Muscle of back (tissue), 11 donors: ENCODE data around the gene ANTXR2. TPM values are rescaled to one million over a fixed set of nuclear protein-coding genes. Genes with fewer than 3 reads are reported as not detected.
A peak's percentile ranks its signal among the peaks of the same experiment; 100 is the strongest.

Source experiments
- DNase-seq, 3 donors: peaks; one replicate each; pipeline versions ENCODE4 v3.0.0 to v3.0.0-alpha.2; 2013
- polyA plus RNA-seq, 10 donors: library from polyadenylated mRNA; unstranded; fragments of 120-200 nt; gene quantifications; one replicate each; pipeline ENCODE4 v1.2.1, GENCODE V29; 2013; ENCODE audit not compliant: insufficient read length in 10 of 10

ANTXR2 gene
- polyA plus RNA-seq, 10 donors, result 95.8 to 126 (median 107) TPM

DNA sequence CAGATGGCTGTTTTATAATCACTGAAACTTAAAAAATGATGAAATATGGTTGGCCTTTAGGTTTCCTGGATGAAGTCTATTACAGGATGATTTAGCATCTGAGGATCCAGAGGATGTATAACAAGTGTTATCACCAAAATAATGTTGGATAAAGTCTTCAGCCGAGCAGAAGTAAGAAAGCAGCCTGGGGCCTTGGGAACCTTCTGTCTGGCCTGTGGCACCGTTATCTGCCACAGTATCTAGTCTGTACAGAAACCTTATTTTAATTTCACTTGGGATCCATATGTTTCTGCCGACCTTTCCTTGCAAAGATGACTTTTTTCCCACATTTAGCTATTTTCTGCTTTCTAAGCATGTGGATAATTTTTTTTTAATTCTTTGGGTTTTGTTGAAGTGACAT lies 20.5 kb upstream of the ANTXR2 start:
- no peak for DNase-seq

- DNase-seq, result no peak
These were observed 19.8 kb upstream of the ANTXR2 start for GRCh38 chr4:80092847-80093246.

DNA sequence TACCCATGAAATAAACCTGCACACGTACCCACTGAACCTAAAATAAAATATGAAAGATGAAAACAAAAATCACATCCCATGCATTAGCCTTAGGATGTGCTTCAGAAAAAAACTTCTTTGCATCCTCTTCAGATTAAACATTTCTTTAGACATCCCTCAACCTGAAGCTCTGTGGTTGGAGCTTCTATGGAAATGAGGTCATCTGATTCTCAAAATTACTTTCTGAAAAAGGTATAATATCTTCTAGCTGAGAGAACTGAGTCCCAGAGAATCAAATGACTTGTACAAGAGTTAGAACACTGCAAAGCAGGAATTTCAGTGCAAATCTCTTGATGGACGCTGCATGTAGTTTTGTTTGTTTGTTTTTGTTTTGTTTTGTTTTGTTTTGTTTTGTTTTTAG lies 19.1 kb upstream of the ANTXR2 start:
- DNase-seq, result no peak

DNA sequence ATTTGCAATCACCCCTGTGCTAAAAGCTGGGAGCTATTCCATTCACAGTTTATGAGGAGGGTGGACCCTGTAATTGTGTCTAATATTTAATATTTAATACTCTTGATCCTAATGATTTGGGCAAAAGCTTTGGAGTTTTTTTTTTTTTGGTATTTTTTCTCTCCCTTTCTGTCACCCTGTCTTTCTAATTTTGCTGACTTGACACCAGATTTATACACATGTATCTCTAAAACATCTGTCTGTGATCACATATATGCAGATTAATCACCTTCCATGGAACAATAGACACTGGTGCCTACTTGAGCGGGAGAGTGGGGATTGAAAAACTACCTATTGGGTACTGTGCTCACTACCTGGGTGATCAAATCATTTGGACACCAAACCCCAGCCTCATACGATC lies 18.7 kb upstream of the ANTXR2 start:
- DNase-seq, result no peak

GRCh38 chr4:80091184-80091583 lies 18.2 kb upstream of the ANTXR2 start:
- DNase-seq, result no peak

GRCh38 chr4:80090090-80090489 lies 17.1 kb upstream of the ANTXR2 start:
- DNase-seq, result no peak

GRCh38 chr4:80088471-80088870 lies 15.4 kb upstream of the ANTXR2 start:
- no peak for DNase-seq

DNA sequence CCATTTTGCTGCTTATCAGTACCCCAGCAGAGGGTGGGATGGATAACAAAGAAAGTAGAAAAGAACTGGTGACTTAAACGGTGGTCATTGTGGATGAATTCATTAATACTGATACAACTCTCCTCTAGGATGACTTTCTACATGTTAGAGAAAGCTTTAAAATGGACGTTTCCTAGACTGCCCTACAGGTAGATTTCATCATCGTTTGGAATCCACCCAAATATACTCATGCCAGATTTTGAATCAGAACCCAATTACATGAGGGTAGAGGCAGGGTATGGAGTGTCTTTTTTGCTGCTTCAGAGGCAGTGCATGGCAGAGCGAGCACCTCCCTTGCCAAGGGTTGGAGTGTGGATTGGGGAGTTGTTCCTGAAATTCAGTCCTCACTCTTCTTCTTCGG lies 13.3 kb upstream of the ANTXR2 start:
- DNase-seq, result no peak

- DNase-seq, result no peak
These were observed 12.1 kb upstream of the ANTXR2 start for GRCh38 chr4:80085081-80085480.

DNA sequence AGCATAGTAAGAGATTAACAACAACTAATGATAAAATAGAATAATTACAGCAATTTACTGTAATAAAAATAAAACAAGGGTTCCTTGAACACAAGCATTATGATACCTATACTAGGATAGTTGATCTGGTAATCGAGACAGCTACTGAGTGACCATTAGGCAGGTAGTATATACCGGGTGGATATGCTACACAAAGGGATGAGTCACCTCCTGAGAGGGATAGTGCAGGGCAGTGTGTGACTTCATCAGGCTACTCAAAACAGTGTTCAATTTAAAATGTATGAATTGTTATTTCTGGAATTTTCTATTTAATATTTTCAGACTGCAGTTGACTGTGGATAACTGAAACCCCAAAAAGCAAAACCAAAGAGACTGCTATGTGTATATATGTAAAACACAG lies 9.7 kb upstream of the ANTXR2 start:
- DNase-seq, result no peak

DNA sequence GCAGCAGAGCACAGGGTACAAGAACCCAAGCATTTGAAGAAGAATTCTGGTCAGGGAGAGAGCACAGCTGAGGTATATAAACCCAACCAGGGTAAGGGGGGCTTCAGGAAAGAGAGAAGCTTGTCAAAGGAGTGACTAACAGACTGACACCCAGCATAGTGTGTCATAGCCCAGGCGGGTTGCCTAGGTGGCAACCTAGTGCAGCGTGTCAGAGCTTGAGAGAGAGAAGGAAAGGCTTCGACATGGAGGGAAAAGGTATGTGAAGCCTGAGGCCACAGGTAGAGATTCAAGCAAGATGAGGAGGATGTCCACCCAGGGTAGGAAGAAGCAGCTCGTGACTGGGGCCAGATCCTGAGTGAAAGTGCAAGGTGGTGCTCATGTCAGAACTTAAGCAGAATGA lies 8.5 kb upstream of the ANTXR2 start:
- no peak for DNase-seq

DNA sequence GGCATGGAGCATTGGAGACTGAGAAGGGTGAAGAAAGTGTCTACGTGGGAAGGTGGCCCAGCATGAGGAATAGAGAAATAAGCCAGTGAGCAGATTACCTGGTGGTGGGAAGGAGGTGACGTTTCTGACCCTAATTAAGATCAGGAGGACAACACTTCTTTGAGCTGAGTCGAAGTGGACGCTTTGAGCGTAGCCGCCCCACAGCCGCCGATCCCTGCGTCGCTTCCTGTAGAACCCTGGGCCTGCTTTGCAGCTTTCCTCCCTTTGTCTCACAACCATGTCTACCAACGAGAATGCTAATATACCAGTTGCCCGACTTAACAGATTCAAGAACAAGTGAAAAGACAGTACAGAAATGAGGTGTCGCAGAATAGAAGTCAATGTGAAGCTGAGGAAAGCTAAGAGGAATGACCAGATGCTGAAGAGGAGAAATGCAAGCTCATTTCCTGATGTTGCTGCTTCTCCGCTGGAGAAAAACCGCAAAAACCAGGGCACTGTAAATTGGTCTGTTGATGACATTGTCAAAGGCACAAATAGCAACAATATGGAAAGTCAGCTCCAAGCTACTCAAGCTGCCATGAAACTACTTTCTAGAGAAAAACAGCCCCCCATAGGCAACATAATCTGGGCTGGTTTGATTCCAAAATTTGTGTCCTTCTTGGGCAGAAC lies 6.4 kb upstream of the ANTXR2 start:
- DNase-seq, result no peak

GRCh38 chr4:80078346-80079092 lies 5.5 kb upstream of the ANTXR2 start:
- DNase-seq, result no peak

- no peak for DNase-seq
These were observed 4.6 kb upstream of the ANTXR2 start for GRCh38 chr4:80077639-80078038.

DNA sequence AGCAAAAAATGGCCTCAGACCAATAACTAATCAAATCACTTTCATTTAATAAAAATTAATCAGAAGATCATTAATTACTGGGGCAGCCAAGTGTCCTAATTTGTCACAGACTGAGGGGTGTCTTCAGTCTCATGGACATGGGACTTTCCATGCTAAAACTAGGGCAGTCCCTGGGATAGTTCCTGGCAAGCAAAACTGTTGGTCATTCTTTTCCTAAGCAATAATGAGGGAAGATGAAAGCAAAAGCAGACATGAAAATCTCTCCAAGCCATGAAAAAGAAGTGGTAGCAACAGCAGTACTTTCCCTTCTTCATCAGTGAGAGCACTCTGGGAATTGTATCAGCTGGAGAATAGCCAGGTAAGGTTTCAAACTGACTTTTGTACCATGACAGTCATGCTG lies 3.7 kb upstream of the ANTXR2 start:
- no peak for DNase-seq

DNA sequence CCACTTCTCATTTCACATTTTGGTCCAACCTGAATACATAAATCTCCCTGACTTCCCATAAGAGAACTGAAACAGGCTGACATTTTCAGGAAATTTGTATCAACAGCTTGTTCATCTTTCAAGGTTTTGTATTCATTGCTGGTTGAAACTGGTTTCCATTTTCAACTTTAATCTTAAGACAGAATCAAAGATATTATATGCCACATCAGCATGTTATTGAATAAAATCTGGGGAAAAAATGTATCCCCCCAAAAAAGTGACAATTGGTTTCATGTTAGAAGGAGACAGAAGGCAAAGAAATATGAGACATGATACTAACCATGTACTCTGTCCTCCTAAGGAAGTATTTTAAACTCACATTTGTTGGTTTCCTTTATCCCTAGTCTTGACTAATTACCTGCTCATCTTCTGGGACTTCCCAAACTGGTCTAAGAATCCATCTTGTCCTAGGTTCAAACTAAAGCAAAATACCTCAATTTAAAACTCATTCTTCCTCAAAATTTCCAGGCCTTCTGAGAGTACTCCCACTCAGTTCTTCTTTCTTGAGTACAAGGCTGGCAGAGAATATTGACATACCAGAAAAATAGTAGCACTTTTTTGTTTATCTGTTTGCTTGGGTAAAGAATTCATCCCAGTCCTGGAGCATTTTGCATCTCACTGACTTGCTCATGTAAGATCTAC lies 3.1 kb upstream of the ANTXR2 start:
- DNase-seq, result no peak

DNA sequence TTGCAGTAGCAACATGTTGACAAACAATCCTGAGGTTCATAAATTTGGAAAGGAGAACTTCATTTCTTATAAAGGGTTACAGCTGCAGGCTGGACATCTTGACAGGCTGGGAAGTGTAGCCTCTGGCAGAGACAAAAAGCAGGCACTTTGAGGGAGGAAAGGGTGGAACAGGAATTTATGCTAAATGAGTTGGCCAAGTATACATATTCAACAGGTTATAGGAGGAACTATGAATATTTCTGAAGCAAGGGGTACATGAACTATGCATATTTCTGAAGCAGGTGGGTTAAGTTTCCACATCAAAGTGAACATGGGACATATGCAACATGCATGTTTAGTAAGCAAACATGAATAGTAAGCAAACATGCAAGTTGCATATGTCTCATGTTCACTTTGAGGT lies 1.6 kb upstream of the ANTXR2 start:
- no peak for DNase-seq

DNA sequence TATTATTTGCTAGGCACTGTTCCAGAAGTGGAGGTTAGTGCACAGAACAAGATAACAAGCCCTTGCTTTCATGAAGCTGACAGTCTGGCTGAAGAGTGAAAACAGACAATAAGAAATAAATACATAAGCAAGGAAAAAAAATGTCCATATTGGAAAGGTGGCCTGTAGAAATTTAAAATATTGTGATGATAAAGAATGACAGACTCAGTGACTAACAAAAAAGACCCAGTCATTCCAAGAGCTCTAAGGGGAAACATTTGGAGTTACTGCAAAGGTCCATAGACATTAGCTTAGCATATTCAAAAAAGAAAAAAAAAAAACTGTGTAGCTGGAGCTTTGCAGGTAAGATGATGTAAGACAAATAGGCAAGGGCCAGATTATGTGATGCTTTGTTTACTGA lies 1.0 kb upstream of the ANTXR2 start:
- no peak for DNase-seq

DNA sequence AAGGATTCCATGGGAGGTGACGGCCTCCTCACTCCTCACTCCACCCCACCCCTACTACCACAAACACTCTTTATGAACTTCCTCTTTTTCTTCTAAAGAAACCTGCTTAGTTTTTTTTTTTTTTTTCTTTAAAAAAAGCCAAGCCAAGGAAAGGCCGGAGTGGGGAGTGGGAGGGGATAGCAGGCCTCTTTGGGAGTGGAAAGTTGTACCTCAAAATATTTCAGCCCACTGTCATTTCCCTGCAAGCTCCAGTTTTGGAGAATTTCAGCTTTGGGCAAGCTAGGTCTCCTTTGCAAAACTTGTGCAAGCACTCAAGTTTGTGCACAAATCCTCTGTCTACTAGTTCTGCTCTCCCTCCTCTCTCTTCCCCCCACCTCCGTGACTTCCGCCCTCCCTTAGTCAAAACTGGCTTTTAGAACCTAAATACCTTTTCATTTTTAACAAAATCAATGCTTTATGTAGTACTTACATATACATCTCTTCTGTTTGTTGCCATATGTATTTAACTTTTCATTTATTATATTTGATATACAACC lies 512 bp upstream of the ANTXR2 start:
- DNase-seq, result no peak

DNA sequence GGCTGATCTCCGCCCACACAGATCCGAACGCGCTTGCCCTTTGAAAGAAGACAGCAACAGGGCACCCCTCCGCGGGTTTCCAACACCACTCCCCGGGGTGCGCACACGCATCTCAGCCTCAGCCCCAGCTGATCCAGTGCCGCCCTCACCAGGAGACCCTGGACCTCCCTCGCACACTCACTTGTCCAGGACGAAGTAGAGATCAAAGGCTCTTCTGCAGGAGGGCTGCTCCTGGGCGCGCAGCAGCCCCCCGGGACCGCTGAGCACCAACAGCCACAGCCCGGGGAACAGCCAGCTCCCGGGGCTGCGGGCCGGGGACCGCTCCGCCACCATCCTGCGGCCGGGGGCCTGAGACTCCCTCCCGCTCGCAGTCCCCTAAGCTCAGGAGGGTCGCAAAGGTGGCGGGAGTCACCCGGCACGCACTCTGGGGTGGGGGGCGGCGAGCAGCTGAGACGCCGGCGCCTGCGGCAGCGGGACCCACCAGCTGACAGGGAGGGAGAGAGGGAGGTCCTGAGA lies 743 bp downstream of the ANTXR2 start:
- DNase-seq, result peak in 1 of 3 donors; percentile 52

- DNase-seq, result peak in 2 of 3 donors; percentile 21 to 67
These were observed 1.3 kb downstream of the ANTXR2 start for GRCh38 chr4:80071604-80072227.
